ENCODE results near the gene DCLK3. TPM values are rescaled to one million over a fixed set of nuclear protein-coding genes. Genes with fewer than 3 reads are reported as not detected.

DCLK3 gene
- total RNA-seq, 4 donors from 2014 or later: 0.10 to 0.55 (median 0.47) TPM

GRCh38 chr3:36762918-36763849 lies 1.2 kb downstream of the DCLK3 start:
- H3K27me3 ChIP-seq: peaks cover 3 to 21% (median 14%) of the 10 kb centered on the region in 3 donors
- H3K27ac ChIP-seq: no peak overlapping the region
- ATAC-seq: no peak
- TF ChIP-seq CTCF (IDR thresholded peaks at IDR 0.05 in 4 of 5, conservative IDR thresholded peaks at IDR 0.05 in 1 of 5): no peak
- no peak for TF ChIP-seq POLR2A (IDR thresholded peaks at IDR 0.05)
- no peaks in the 10 kb centered on the region for H3K4me1 ChIP-seq
- intact Hi-C loops (cut with DNase I; ENCODE audit: low total_unique reads) (no loop called here), in situ Hi-C loops (cut with MboI; ENCODE audit: low sequenced_read_pairs in 4 of 4) (no loop called here)
- no peaks in the 10 kb centered on the region for H3K36me3 ChIP-seq
- H3K9me3 ChIP-seq: no peaks in the 10 kb centered on the region
- H3K4me3 ChIP-seq: peak overlapping the region in 3 of 4 donors; percentile 25 to 44 (median 31)
- DNase-seq: no peak

DNA sequence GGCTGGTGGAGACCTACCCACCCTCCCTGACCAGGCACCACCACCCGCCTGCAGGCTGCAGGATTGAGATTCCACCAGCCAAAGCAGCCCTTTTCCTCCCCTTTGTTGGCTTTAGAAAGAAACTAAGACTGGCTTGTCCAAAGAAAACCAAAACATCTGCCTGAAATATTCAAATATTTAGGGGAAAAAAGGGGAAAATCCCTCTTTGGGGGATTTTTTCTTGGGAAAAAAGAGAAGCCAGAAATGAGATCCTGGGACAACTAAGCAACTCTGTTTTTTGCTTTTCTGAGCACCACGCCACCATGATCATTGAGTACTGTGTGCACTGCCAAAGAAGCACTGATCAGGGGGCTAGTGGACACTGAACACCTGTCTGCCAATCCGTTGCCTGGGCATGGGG lies 2.6 kb downstream of the DCLK3 start:
- in situ Hi-C loops (cut with MboI; ENCODE audit: low sequenced_read_pairs in 4 of 4): no loop called here
- H3K4me1 ChIP-seq: no peaks in the 10 kb centered on the region
- DNase-seq (no peak), ATAC-seq (no peak)
- intact Hi-C loops (cut with DNase I; ENCODE audit: low total_unique reads): no loop called here
- H3K27me3 ChIP-seq: peaks cover 3 to 21% (median 14%) of the 10 kb centered on the region in 3 donors
- no peak overlapping the region for H3K4me3 ChIP-seq
- TF ChIP-seq CTCF (IDR thresholded peaks at IDR 0.05 in 4 of 5, conservative IDR thresholded peaks at IDR 0.05 in 1 of 5) (no peak), POLR2A (IDR thresholded peaks at IDR 0.05) (no peak)
- H3K36me3 ChIP-seq: no peaks in the 10 kb centered on the region
- no peaks in the 10 kb centered on the region for H3K9me3 ChIP-seq
- no peak overlapping the region for H3K27ac ChIP-seq

GRCh38 chr3:36756269-36756668 lies 8.1 kb downstream of the DCLK3 start:
- Histone ChIP-seq H3K9me3 (no peaks in the 10 kb centered on the region), H3K27me3 (no peaks in the 10 kb centered on the region), H3K4me3 (no peak overlapping the region), H3K27ac (no peak overlapping the region), H3K4me1 (no peaks in the 10 kb centered on the region), H3K36me3 (no peaks in the 10 kb centered on the region)
- intact Hi-C loops (cut with DNase I; ENCODE audit: low total_unique reads) (no loop called here), in situ Hi-C loops (cut with MboI; ENCODE audit: low sequenced_read_pairs in 4 of 4) (no loop called here)
- DNase-seq (no peak), ATAC-seq (no peak)
- no peak for TF ChIP-seq CTCF (IDR thresholded peaks at IDR 0.05 in 4 of 5, conservative IDR thresholded peaks at IDR 0.05 in 1 of 5)
- TF ChIP-seq POLR2A (IDR thresholded peaks at IDR 0.05): no peak

DNA sequence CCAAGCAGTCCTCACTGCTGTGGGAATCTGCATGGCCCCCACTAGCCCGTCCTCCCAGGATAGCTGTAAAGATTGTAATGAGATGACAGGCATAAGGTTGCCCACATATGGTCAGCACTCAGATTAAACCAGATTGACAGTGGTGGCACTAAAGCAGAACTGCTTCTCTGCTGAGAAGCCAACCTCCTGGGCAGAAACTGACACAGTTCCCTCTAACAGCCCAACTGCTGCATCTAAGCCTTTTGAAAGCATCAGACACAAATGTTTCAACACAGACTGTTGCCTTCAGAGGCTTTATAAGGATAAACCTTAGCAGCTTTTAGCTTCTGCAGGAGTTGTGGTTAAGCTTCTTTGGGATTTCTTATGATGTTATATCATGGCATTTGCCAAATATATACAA lies 13.0 kb downstream of the DCLK3 start:
- ATAC-seq (no peak), DNase-seq (no peak)
- in situ Hi-C loops (cut with MboI; ENCODE audit: low sequenced_read_pairs in 4 of 4): no loop called here
- no peaks in the 10 kb centered on the region for H3K4me1 ChIP-seq
- no peaks in the 10 kb centered on the region for H3K36me3 ChIP-seq
- no peaks in the 10 kb centered on the region for H3K9me3 ChIP-seq
- intact Hi-C loops (cut with DNase I; ENCODE audit: low total_unique reads): no loop called here
- no peak overlapping the region for H3K4me3 ChIP-seq
- H3K27ac ChIP-seq: no peak overlapping the region
- TF ChIP-seq POLR2A (IDR thresholded peaks at IDR 0.05) (no peak), CTCF (IDR thresholded peaks at IDR 0.05 in 4 of 5, conservative IDR thresholded peaks at IDR 0.05 in 1 of 5) (no peak)
- H3K27me3 ChIP-seq: no peaks in the 10 kb centered on the region
